A673 (cell line): ENCODE data around the gene UNC79. TPM values are rescaled to one million over a fixed set of nuclear protein-coding genes. Genes with fewer than 3 reads are reported as not detected.
A peak's percentile ranks its signal among the peaks of the same experiment; 100 is the strongest.

ENCODE experiments used
- BruUV-seq: library from RNA; stranded (reverse); fragments of 400-500 nt; replicated peaks from 2 replicates; lab custom pipeline; 2021; lab: Mats Ljungman, UMichigan
- CTCF ChIA-PET: fragments of 300-600 bp; sonication (Branson Sonifier 250); formaldehyde crosslinking; loops from one replicate; lab custom pipeline; 2022; ENCODE audit warnings: antibody characterized with exemption; lab: Charles Lee
- POLR2A ChIA-PET: fragments of 300-600 bp; sonication (Branson Sonifier 250); formaldehyde crosslinking; loops from one replicate; lab custom pipeline; 2022; ENCODE audit warnings: antibody characterized with exemption; ENCODE audit not compliant: low non-redundant PET; lab: Charles Lee
- DNase-seq: peaks from one replicate; pipeline ENCODE4 v3.0.0-alpha.2; 2015; ENCODE audit warnings: low spot score
- H3K27ac ChIP-seq: fragments of 200-600 bp; sonication (generic); 2 replicates; pipeline ENCODE4 v1.5.1; 2016; ENCODE audit warnings: mixed run types, low read depth, mild to moderate bottlenecking, mixed read lengths, antibody characterized with exemption, low read length; ENCODE audit not compliant: poor library complexity, severe bottlenecking
- H3K27me3 ChIP-seq: fragments of 200-600 bp; sonication (generic); replicated peaks from 2 replicates; pipeline ENCODE4 v1.6.1; 2017; ENCODE audit warnings: mixed run types, low read depth, mild to moderate bottlenecking, mixed read lengths, antibody characterized with exemption, low read length; ENCODE audit not compliant: insufficient read depth, poor library complexity
- H3K36me3 ChIP-seq: fragments of 200-600 bp; sonication (generic); 2 replicates; pipeline ENCODE4 v1.6.1; 2016; ENCODE audit warnings: mixed run types, mild to moderate bottlenecking, mixed read lengths, antibody characterized with exemption, low read length; ENCODE audit not compliant: insufficient read depth, poor library complexity, severe bottlenecking
- H3K4me1 ChIP-seq: fragments of 200-600 bp; sonication (generic); 2 replicates; pipeline ENCODE4 v1.6.1; 2017; ENCODE audit warnings: mixed run types, mild to moderate bottlenecking, mixed read lengths, antibody characterized with exemption, low read length; ENCODE audit not compliant: insufficient read depth, poor library complexity, severe bottlenecking
- H3K4me3 ChIP-seq: fragments of 200-600 bp; sonication (generic); 2 replicates; pipeline ENCODE4 v1.5.1; 2016; ENCODE audit warnings: low read depth, mixed run types, mild to moderate bottlenecking, mixed read lengths, low read length; ENCODE audit not compliant: poor library complexity, severe bottlenecking
- H3K9me3 ChIP-seq: fragments of 200-600 bp; sonication (generic); 2 replicates; pipeline ENCODE4 v1.6.1; 2016; ENCODE audit warnings: mixed run types, low read depth, mild to moderate bottlenecking, mixed read lengths, antibody characterized with exemption, low read length; ENCODE audit not compliant: poor library complexity, severe bottlenecking
- CTCF ChIP-seq: fragments of 300-800, 200-600 bp; sonication (generic); conservative IDR thresholded peaks from 2 replicates; pipeline ENCODE4 v1.5.1; 2017; ENCODE audit warnings: low read depth, mild to moderate bottlenecking, antibody characterized with exemption, low read length, moderate library complexity, mixed read lengths
- EZH2 ChIP-seq: fragments of 200-600 bp; sonication (generic); IDR thresholded peaks from 2 replicates; pipeline ENCODE4 v1.6.1; 2017; ENCODE audit warnings: borderline replicate concordance, low read depth, mild to moderate bottlenecking, mixed read lengths, antibody characterized with exemption, low read length; ENCODE audit not compliant: poor library complexity, severe bottlenecking
- intact Hi-C: fragments of 100-400 bp; cut with micrococcal nuclease; formaldehyde crosslinking; loops from one replicate; pipeline ENCODE4 v1.10.0; 2022; ENCODE audit not compliant: unreplicated experiment
- total RNA-seq: library from RNA; stranded (reverse); gene quantifications from 2 replicates; pipeline ENCODE4 v1.2.3, GENCODE V29; 2021

The UNC79 gene
- total RNA-seq, 1 experiment from 2014 or later, result 0.15 TPM

- no TSS peak for BruUV-seq
- POLR2A ChIA-PET, result no interaction called here
- Histone ChIP-seq H3K9me3 (peaks cover 6% of the 10 kb centered on the region), H3K4me3 (no peak overlapping the region), H3K36me3 (no peaks in the 10 kb centered on the region), H3K27me3 (peaks cover 36% of the 10 kb centered on the region), H3K27ac (no peak overlapping the region), H3K4me1 (no peaks in the 10 kb centered on the region)
- CTCF ChIA-PET, result no interaction called here
- no peak for DNase-seq
- intact Hi-C loops, result no loop called here
- TF ChIP-seq CTCF (no peak), EZH2 (no peak)
Measured at GRCh38 chr14:93426750-93427149, 4.0 kb upstream of the UNC79 start.

- TF ChIP-seq EZH2 (no peak), CTCF (no peak)
- Histone ChIP-seq H3K4me1 (no peaks in the 10 kb centered on the region), H3K9me3 (peaks cover 6% of the 10 kb centered on the region), H3K36me3 (no peaks in the 10 kb centered on the region), H3K27me3 (peaks cover 74% of the 10 kb centered on the region), H3K4me3 (peak overlapping the region; percentile 26), H3K27ac (no peak overlapping the region)
- intact Hi-C loops, result no loop called here
- DNase-seq, result peak; percentile 49
- no TSS peak for BruUV-seq
- CTCF ChIA-PET, result no interaction called here
- POLR2A ChIA-PET, result no interaction called here
Measured at GRCh38 chr14:93431036-93431670, 414 bp downstream of the UNC79 start.

GRCh38 chr14:93454224-93454623 is 23.5 kb downstream of the UNC79 start:
- no peak for DNase-seq
- H3K36me3 ChIP-seq, result no peaks in the 10 kb centered on the region
- no peaks in the 10 kb centered on the region for H3K4me1 ChIP-seq
- no peak overlapping the region for H3K4me3 ChIP-seq
- no peak overlapping the region for H3K27ac ChIP-seq
- ChIA-PET CTCF (no interaction called here), POLR2A (no interaction called here)
- no TSS peak for BruUV-seq
- H3K27me3 ChIP-seq, result no peaks in the 10 kb centered on the region
- TF ChIP-seq CTCF (no peak), EZH2 (no peak)
- intact Hi-C loops, result no loop called here
- no peaks in the 10 kb centered on the region for H3K9me3 ChIP-seq
